ENCODE data around the gene SLC1A7.

Gene SLC1A7

GRCh38 chr1:53050310-53050709, 92.1 kb downstream of the SLC1A7 start:
- Histone ChIP-seq H3K4me3 (ENCODE audit: low read depth, low read length) (no peak overlapping the region), H3K27ac (ENCODE audit: low read depth, low read length) (no peak overlapping the region), H3K79me2 (ENCODE audit: control insufficient read depth, insufficient read depth, low read length, unreplicated experiment) (no peaks in the 10 kb centered on the region), H2AFZ (ENCODE audit: low read length, unreplicated experiment) (no peak overlapping the region), H3K4me1 (ENCODE audit: control insufficient read depth, insufficient read depth, low read length, unreplicated experiment) (peaks cover 17% of the 10 kb centered on the region), H3K27me3 (ENCODE audit: insufficient read depth, low read length) (no peaks in the 10 kb centered on the region), H3K36me3 (ENCODE audit: insufficient read depth, low read length) (no peaks in the 10 kb centered on the region)

- H3K4me3 ChIP-seq (ENCODE audit: low read depth, low read length): no peak overlapping the region
- no peaks in the 10 kb centered on the region for H3K27me3 ChIP-seq (ENCODE audit: insufficient read depth, low read length)
- H3K27ac ChIP-seq (ENCODE audit: low read depth, low read length): no peak overlapping the region
- H2AFZ ChIP-seq (ENCODE audit: low read length, unreplicated experiment): no peak overlapping the region
- no peaks in the 10 kb centered on the region for H3K36me3 ChIP-seq (ENCODE audit: insufficient read depth, low read length)
- H3K79me2 ChIP-seq (ENCODE audit: control insufficient read depth, insufficient read depth, low read length, unreplicated experiment): no peaks in the 10 kb centered on the region
- peaks cover 17% of the 10 kb centered on the region for H3K4me1 ChIP-seq (ENCODE audit: control insufficient read depth, insufficient read depth, low read length, unreplicated experiment)
Observed at GRCh38 chr1:53049574-53049967, 92.9 kb downstream of the SLC1A7 start.

- Histone ChIP-seq H3K27me3 (ENCODE audit: insufficient read depth, low read length) (no peaks in the 10 kb centered on the region), H3K36me3 (ENCODE audit: insufficient read depth, low read length) (no peaks in the 10 kb centered on the region), H2AFZ (ENCODE audit: low read length, unreplicated experiment) (no peak overlapping the region), H3K4me3 (ENCODE audit: low read depth, low read length) (no peak overlapping the region), H3K79me2 (ENCODE audit: control insufficient read depth, insufficient read depth, low read length, unreplicated experiment) (no peaks in the 10 kb centered on the region), H3K27ac (ENCODE audit: low read depth, low read length) (no peak overlapping the region), H3K4me1 (ENCODE audit: control insufficient read depth, insufficient read depth, low read length, unreplicated experiment) (peaks cover 17% of the 10 kb centered on the region)
Observed at GRCh38 chr1:53048960-53049573, 93.4 kb downstream of the SLC1A7 start.

- Histone ChIP-seq H3K36me3 (ENCODE audit: insufficient read depth, low read length) (no peaks in the 10 kb centered on the region), H3K27ac (ENCODE audit: low read depth, low read length) (peak overlapping the region; percentile 11), H3K4me1 (ENCODE audit: control insufficient read depth, insufficient read depth, low read length, unreplicated experiment) (peaks cover 17% of the 10 kb centered on the region), H3K27me3 (ENCODE audit: insufficient read depth, low read length) (no peaks in the 10 kb centered on the region), H2AFZ (ENCODE audit: low read length, unreplicated experiment) (no peak overlapping the region), H3K4me3 (ENCODE audit: low read depth, low read length) (no peak overlapping the region), H3K79me2 (ENCODE audit: control insufficient read depth, insufficient read depth, low read length, unreplicated experiment) (no peaks in the 10 kb centered on the region)
Observed at GRCh38 chr1:53047737-53048736, 94.4 kb downstream of the SLC1A7 start.

GRCh38 chr1:53046930-53047329, 95.5 kb downstream of the SLC1A7 start:
- H3K4me1 ChIP-seq (ENCODE audit: control insufficient read depth, insufficient read depth, low read length, unreplicated experiment): peaks cover 17% of the 10 kb centered on the region
- H3K4me3 ChIP-seq (ENCODE audit: low read depth, low read length): no peak overlapping the region
- no peaks in the 10 kb centered on the region for H3K27me3 ChIP-seq (ENCODE audit: insufficient read depth, low read length)
- no peak overlapping the region for H2AFZ ChIP-seq (ENCODE audit: low read length, unreplicated experiment)
- peak overlapping the region; percentile 11; the same call in 1 of the 2 replicates for H3K27ac ChIP-seq (ENCODE audit: low read depth, low read length)
- no peaks in the 10 kb centered on the region for H3K36me3 ChIP-seq (ENCODE audit: insufficient read depth, low read length)
- H3K79me2 ChIP-seq (ENCODE audit: control insufficient read depth, insufficient read depth, low read length, unreplicated experiment): no peaks in the 10 kb centered on the region

- Histone ChIP-seq H3K27me3 (ENCODE audit: insufficient read depth, low read length) (no peaks in the 10 kb centered on the region), H2AFZ (ENCODE audit: low read length, unreplicated experiment) (no peak overlapping the region), H3K4me3 (ENCODE audit: low read depth, low read length) (no peak overlapping the region), H3K79me2 (ENCODE audit: control insufficient read depth, insufficient read depth, low read length, unreplicated experiment) (no peaks in the 10 kb centered on the region), H3K36me3 (ENCODE audit: insufficient read depth, low read length) (no peaks in the 10 kb centered on the region), H3K27ac (ENCODE audit: low read depth, low read length) (no peak overlapping the region), H3K4me1 (ENCODE audit: control insufficient read depth, insufficient read depth, low read length, unreplicated experiment) (peaks cover 17% of the 10 kb centered on the region)
Observed at GRCh38 chr1:53044926-53045325, 97.5 kb downstream of the SLC1A7 start.

GRCh38 chr1:53043271-53043670, 99.2 kb downstream of the SLC1A7 start:
- H3K4me3 ChIP-seq (ENCODE audit: low read depth, low read length): no peak overlapping the region
- H3K27ac ChIP-seq (ENCODE audit: low read depth, low read length): no peak overlapping the region
- H3K4me1 ChIP-seq (ENCODE audit: control insufficient read depth, insufficient read depth, low read length, unreplicated experiment): peaks cover 17% of the 10 kb centered on the region
- no peaks in the 10 kb centered on the region for H3K79me2 ChIP-seq (ENCODE audit: control insufficient read depth, insufficient read depth, low read length, unreplicated experiment)
- no peak overlapping the region for H2AFZ ChIP-seq (ENCODE audit: low read length, unreplicated experiment)
- H3K36me3 ChIP-seq (ENCODE audit: insufficient read depth, low read length): no peaks in the 10 kb centered on the region; the same call in 1 of the 2 replicates
- no peaks in the 10 kb centered on the region for H3K27me3 ChIP-seq (ENCODE audit: insufficient read depth, low read length)

- Histone ChIP-seq H3K4me1 (ENCODE audit: control insufficient read depth, insufficient read depth, low read length, unreplicated experiment) (no peaks in the 10 kb centered on the region), H3K27ac (ENCODE audit: low read depth, low read length) (no peak overlapping the region), H3K36me3 (ENCODE audit: insufficient read depth, low read length) (no peaks in the 10 kb centered on the region; the same call in 1 of the 2 replicates), H3K4me3 (ENCODE audit: low read depth, low read length) (no peak overlapping the region), H3K27me3 (ENCODE audit: insufficient read depth, low read length) (no peaks in the 10 kb centered on the region), H2AFZ (ENCODE audit: low read length, unreplicated experiment) (no peak overlapping the region), H3K79me2 (ENCODE audit: control insufficient read depth, insufficient read depth, low read length, unreplicated experiment) (no peaks in the 10 kb centered on the region)
Observed at GRCh38 chr1:53038566-53038965, 103.9 kb downstream of the SLC1A7 start.

Measured in ACC112 (cell line).